Activated CD8-positive, alpha-beta memory T cell treated with anti-CD3 and anti-CD28 coated beads for 48 hours (primary cell): ENCODE results near the gene CAP1.

Experiments used
- DNase-seq, 3 experiments: peaks; one replicate each; pipeline ENCODE4 v3.0.0-alpha.2; 2020; ENCODE audit warnings: low read depth in 2 of 3, low spot score in 2 of 3

CAP1 gene

GRCh38 chr1:40094466-40095110 lies 54.1 kb downstream of the CAP1 start:
- DNase-seq, result no peak

- no peak for DNase-seq
Measured at GRCh38 chr1:40095806-40096205, 55.3 kb downstream of the CAP1 start.

- DNase-seq, result no peak
Measured at GRCh38 chr1:40096646-40096976, 56.1 kb downstream of the CAP1 start.

GRCh38 chr1:40096977-40097782 lies 56.7 kb downstream of the CAP1 start, which contains the start of gene PPT1:
Gene PPT1 (minus strand): TSS chr1:40097252. CDS start chr1:40097238, 14 bp downstream.
- DNase-seq, result peak; percentile 44 to 58 (median 54)

- no peak for DNase-seq
Measured at GRCh38 chr1:40102038-40102437, 61.5 kb downstream of the CAP1 start.

GRCh38 chr1:40102896-40103295 lies 62.4 kb downstream of the CAP1 start:
- no peak for DNase-seq

- DNase-seq, result no peak
Measured at GRCh38 chr1:40105028-40105427, 64.5 kb downstream of the CAP1 start.

GRCh38 chr1:40107290-40107959 lies 66.9 kb downstream of the CAP1 start:
- DNase-seq, result no peak

- no peak for DNase-seq
Measured at GRCh38 chr1:40110389-40110788, 69.9 kb downstream of the CAP1 start.

GRCh38 chr1:40114400-40114799 lies 73.9 kb downstream of the CAP1 start:
- DNase-seq, result no peak

- no peak for DNase-seq
Measured at GRCh38 chr1:40120128-40120527, 79.6 kb downstream of the CAP1 start.
